ENCODE data around the gene GGA2. TPM values are rescaled to one million over a fixed set of nuclear protein-coding genes. Genes with fewer than 3 reads are reported as not detected.
"Not testable (repeated sequence)": the region's sequence is repeated elsewhere in the genome, so short reads cannot be mapped to it uniquely, and the experiment has no call there.

The GGA2 gene, protein sequence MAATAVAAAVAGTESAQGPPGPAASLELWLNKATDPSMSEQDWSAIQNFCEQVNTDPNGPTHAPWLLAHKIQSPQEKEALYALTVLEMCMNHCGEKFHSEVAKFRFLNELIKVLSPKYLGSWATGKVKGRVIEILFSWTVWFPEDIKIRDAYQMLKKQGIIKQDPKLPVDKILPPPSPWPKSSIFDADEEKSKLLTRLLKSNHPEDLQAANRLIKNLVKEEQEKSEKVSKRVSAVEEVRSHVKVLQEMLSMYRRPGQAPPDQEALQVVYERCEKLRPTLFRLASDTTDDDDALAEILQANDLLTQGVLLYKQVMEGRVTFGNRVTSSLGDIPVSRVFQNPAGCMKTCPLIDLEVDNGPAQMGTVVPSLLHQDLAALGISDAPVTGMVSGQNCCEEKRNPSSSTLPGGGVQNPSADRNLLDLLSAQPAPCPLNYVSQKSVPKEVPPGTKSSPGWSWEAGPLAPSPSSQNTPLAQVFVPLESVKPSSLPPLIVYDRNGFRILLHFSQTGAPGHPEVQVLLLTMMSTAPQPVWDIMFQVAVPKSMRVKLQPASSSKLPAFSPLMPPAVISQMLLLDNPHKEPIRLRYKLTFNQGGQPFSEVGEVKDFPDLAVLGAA
- 100 to 1,000 TPM; 125 to 137 TPM for total RNA-seq

DNA sequence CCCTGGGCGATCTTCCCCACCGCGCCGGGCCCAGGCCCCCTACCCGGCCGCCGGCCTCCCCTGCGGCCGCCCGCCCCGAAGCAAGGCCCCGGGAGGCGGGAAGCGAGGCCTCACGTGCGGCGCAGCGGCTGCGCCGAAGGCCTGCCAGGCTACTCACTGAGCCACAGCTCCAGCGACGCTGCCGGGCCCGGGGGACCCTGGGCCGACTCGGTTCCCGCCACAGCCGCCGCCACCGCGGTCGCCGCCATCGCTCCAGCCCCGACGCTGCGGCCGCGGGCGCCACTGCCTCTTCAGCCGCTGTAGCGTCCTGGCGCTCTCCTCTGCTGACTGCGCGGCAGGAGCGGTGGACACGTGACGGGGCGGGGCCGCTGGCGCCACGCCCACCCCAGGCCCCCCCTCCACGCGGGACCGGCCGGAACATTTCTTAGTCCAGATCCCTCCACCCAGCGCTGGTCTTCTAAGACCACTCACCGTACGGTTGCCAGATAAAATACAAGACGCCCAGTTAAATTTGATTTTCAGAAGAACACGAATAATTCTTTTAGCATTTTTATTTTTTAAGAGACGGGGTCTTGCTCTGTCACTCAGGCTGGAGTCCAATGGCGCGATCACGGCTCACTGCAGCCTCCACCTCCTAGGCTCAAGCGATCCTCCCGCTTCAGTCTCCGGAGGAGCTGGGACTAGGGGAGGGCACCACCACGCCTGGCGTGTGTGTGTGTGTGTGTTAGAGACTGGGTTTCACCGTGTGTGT is at the start of gene GGA2:
Gene GGA2 (minus strand): TSS at position 331 of the 751 bp plus-strand sequence. CDS start 83 bp downstream, at position 248.
- Mint-ChIP-seq H3K36me3 (peaks cover 28% of the 10 kb centered on the region), H3K4me1 (peaks cover 50% of the 10 kb centered on the region), H3K27ac (peak within 1 kb of the TSS; percentile 94), H3K27me3 (no peaks in the 10 kb centered on the region), H3K9me3 (peaks cover 1% of the 10 kb centered on the region), H3K4me3 (peak within 1 kb of the TSS; percentile 94)
- POLR2A ChIA-PET, result interaction anchor here (0.6 to 1.7 kb wide), 4 partner anchors 20 to 80 kb away, joined by 3 to 8 read pairs (median 4); partner anchors contain the start of genes COG7, EARS2 and UBFD1
- DNase-seq (peak; percentile 87), ATAC-seq (ENCODE audit: low read depth) (peak; percentile 84)

DNA sequence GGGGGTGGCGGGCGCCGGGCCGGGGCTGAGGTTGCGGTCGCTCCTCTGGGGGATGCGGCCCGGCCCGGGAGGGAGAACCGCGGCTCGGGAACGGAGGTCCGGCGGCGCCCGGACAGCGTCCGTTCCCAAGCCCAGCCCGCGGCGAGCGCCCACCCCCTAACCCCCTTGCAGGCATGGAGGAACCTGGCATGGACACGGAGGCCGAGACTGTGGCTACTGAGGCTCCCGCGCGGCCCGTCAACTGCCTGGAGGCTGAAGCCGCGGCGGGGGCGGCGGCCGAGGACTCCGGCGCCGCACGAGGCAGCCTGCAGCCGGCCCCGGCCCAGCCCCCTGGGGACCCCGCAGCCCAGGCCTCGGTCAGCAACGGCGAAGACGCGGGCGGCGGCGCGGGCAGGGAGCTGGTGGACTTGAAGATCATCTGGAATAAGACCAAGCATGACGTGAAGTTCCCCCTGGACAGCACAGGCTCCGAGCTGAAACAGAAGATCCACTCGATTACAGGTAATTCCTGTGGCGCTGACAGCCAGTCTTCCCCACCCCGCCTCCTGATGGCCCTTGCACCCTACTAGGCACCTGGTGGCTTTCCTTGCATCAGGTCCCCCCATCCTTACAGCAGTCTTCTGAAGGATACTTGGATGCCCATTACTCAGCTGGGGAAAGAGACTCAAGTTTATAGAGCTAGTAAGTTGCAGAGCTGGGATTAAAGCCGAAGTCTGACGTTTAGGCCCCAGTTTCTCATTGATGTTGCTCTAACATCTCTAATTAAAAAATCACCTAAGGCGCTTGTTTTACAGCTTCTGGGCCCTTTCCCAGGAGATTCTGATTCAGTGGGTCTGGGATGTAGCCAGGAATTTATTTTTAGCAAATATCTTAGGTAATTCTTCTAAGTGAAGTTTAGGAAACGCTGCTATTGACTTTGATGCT is 47.7 kb upstream of the GGA2 start:
- Mint-ChIP-seq H3K4me1 (peaks cover 24% of the 10 kb centered on the region), H3K9me3 (no peaks in the 10 kb centered on the region), H3K27ac (peak overlapping the region; percentile 87), H3K36me3 (peaks cover 2% of the 10 kb centered on the region), H3K27me3 (no peaks in the 10 kb centered on the region), H3K4me3 (peak overlapping the region; percentile 93)
- POLR2A ChIA-PET, result interaction anchor here (0.7 to 2.3 kb wide), 9 partner anchors 11 to 126 kb away, joined by 3 to 30 read pairs (median 4); partner anchors contain the start of genes COG7, GGA2 and NDUFAB1
- ATAC-seq (ENCODE audit: low read depth) (peak; percentile 6), DNase-seq (no peak)

DNA sequence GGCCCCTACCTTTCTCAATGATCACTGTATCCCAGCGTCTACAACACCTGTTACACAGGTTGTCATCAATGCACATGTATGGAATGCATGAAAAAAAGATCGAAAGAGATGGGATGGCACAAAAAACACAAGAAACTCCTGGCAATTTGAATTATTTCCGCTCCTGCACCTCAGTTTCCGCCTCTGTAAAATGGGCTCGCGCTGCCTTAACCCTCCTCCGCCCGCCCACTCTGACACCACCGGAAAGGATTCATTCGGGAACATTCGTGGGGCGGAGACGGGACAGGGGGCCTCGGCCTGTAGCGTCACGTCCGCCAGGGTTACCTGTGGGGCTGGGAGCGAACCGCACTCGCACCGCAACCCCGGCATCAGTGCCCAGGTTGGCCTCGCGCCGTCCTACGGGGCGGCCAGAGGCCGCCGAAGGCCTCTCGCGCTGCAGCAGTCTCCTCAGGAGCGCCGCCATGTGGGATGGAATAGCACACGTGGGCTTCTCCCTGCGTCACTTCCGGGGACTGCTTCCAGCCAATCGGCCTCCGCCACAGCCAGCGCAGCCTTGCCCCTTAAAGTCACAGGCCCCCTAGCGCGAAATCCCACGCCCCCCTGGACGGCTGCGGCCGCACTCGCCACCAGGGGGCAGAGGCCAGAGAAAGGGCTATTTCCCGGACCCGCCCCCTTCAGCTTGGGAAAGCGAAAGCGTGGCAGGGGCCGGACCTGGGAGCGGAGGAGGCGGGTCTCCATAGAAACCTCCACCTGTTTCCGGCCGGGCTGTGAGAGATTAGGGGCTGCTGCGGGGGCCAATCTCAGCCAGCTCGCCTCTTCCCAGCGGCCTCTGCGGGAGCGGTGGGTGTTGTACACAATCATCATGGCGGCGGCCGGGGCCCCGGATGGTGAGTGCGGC is 46.8 kb upstream of the GGA2 start, which contains the start of the genes EARS2 and UBFD1:
Gene EARS2 (minus strand): TSS at position 470 of the 898 bp plus-strand sequence. CDS start 7 bp downstream, at position 463.
Gene UBFD1 (plus strand): TSS at position 847 of the 898 bp plus-strand sequence. CDS start 16 bp downstream, at position 863.
- Mint-ChIP-seq H3K4me1 (peaks cover 24% of the 10 kb centered on the region), H3K27me3 (no peaks in the 10 kb centered on the region), H3K9me3 (no peaks in the 10 kb centered on the region), H3K4me3 (peak within 1 kb of the TSS; percentile 93), H3K27ac (peak within 1 kb of the TSS; percentile 87), H3K36me3 (peaks cover 2% of the 10 kb centered on the region)
- POLR2A ChIA-PET, result interaction anchor here (0.6 to 2.3 kb wide), 10 partner anchors 12 to 1359 kb away, joined by 3 to 30 read pairs (median 4); partner anchors contain the start of genes COG7, GGA2 and NDUFAB1
- DNase-seq (peak; percentile 99), ATAC-seq (ENCODE audit: low read depth) (peak; percentile 92)

DNA sequence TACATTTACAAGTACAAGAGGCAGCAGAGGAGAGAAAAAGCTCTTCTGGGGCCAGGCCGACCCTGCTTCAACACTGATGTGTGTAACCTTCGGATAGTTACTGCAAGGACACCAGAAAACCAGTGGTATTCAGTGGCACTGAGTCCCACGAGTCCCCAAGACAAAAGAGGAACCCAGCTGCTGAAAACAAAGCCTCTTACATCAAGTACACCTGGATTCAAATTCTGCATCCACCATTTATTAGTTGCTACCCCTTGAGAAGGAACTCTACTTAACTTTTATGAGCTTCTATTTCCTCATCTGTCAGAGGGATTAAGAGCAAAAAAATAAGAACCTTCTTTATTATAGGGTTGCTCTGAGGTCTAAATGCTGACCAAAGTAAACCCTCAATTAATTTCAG is 44.2 kb upstream of the GGA2 start:
- H3K27me3 Mint-ChIP-seq, result no peaks in the 10 kb centered on the region
- no peak overlapping the region for H3K4me3 Mint-ChIP-seq
- no peak overlapping the region for H3K27ac Mint-ChIP-seq
- no peak for ATAC-seq (ENCODE audit: low read depth)
- peaks cover 16% of the 10 kb centered on the region for H3K4me1 Mint-ChIP-seq
- peaks cover 11% of the 10 kb centered on the region for H3K36me3 Mint-ChIP-seq
- no peaks in the 10 kb centered on the region for H3K9me3 Mint-ChIP-seq
- POLR2A ChIA-PET, result no interaction called here
- DNase-seq, result no peak

DNA sequence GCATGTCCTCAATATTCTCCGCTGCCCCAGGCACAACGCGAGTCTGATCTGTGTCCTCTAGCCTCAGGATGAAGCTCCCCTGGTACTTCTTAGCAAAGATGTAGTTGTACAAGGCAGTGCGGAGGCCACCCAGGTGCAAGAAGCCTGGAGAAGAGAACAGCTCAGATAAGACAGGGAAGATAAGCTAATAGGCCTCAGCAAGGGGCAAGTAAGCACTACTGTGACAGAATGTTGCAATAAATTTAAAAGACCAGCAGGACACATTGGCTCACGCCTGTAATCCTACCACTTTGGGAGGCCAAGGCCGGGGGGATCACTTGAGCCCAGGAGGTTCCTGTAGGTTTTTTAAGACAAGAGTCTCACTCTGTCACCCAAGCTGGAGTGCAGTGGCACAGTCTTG is 41.9 kb upstream of the GGA2 start:
- peaks cover 11% of the 10 kb centered on the region for H3K4me1 Mint-ChIP-seq
- DNase-seq (no peak), ATAC-seq (ENCODE audit: low read depth) (no peak)
- no peak overlapping the region for H3K4me3 Mint-ChIP-seq
- POLR2A ChIA-PET, result interaction anchor here (0.8 kb wide), 1 partner anchor 47 kb away, joined by 4 read pairs; no protein-coding TSS in a partner anchor
- peak overlapping the region; percentile 2 for H3K27ac Mint-ChIP-seq
- peaks cover 16% of the 10 kb centered on the region for H3K36me3 Mint-ChIP-seq
- no peaks in the 10 kb centered on the region for H3K9me3 Mint-ChIP-seq
- H3K27me3 Mint-ChIP-seq, result no peaks in the 10 kb centered on the region

DNA sequence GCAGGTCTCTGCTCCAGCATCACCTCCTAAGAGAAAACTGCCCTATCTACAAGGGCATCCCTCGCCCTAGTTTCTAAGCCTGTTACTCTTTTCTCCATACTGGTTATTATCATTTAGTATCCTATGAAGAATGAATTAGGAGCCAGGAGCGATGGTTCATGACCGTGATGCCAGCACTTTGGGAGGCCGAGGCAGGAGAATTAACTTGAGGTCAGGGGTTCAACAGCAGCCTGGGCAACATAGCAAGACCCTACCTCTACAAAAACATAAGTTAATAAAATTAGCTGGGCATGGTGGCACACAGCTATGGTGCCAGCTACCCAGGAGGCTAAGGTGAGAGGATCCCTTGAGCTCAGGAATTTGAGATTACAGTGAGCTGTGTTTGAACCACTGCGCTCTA is 39.6 kb upstream of the GGA2 start:
- Mint-ChIP-seq H3K4me1 (peaks cover 3% of the 10 kb centered on the region), H3K4me3 (no peak overlapping the region), H3K27me3 (no peaks in the 10 kb centered on the region), H3K36me3 (peaks cover 16% of the 10 kb centered on the region), H3K9me3 (no peaks in the 10 kb centered on the region), H3K27ac (no peak overlapping the region)
- DNase-seq (no peak), ATAC-seq (ENCODE audit: low read depth) (no peak)
- POLR2A ChIA-PET, result no interaction called here

DNA sequence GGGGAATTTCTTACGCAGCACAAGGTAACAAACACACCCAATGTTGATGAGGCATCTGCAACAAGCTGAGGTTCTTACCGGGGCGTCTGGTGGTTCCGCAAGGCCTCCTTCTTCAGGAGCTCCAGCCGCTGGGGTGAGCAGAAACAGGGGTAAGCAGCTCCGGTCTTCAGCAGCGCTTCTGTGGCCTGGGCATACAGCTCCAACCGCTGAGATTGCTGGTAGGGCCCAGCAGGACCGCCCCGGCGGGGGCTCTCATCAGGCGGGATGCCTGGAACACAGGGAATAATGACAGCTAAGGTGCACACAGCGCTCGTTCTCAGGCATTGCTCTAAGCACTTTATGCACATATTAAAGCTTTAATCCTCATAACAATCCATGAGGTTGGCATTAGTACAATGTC is 34.1 kb upstream of the GGA2 start:
- DNase-seq, result no peak
- Mint-ChIP-seq H3K27me3 (no peaks in the 10 kb centered on the region), H3K4me3 (no peak overlapping the region), H3K36me3 (peaks cover 12% of the 10 kb centered on the region), H3K9me3 (no peaks in the 10 kb centered on the region), H3K4me1 (peaks cover 3% of the 10 kb centered on the region), H3K27ac (no peak overlapping the region)
- no peak for ATAC-seq (ENCODE audit: low read depth)
- POLR2A ChIA-PET, result interaction anchor here (0.9 kb wide), 1 partner anchor 134 kb away, joined by 3 read pairs; the partner anchor contains the start of gene PLK1

DNA sequence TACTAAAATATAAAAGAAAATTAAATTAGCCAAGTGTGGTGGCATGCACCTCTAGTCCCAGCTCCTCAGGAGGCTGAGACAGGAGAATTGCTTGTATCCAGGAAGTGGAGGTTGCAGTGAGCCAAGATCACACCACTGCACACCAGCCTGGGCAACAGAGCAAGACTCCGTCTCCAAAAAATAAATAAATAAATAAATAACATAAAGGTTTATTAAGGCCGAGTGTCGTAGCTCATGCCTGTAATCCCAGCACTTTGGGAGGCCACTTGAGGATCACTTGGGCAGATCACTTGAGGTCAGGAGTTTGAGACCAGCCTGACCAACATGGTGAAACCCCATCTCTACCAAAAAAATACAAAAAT is 30.5 kb upstream of the GGA2 start:
- DNase-seq; H3K36me3 Mint-ChIP-seq; ATAC-seq (ENCODE audit: low read depth); H3K27me3 Mint-ChIP-seq; H3K9me3 Mint-ChIP-seq; H3K4me3 Mint-ChIP-seq; H3K27ac Mint-ChIP-seq; POLR2A ChIA-PET; H3K4me1 Mint-ChIP-seq: not testable (repeated sequence)

DNA sequence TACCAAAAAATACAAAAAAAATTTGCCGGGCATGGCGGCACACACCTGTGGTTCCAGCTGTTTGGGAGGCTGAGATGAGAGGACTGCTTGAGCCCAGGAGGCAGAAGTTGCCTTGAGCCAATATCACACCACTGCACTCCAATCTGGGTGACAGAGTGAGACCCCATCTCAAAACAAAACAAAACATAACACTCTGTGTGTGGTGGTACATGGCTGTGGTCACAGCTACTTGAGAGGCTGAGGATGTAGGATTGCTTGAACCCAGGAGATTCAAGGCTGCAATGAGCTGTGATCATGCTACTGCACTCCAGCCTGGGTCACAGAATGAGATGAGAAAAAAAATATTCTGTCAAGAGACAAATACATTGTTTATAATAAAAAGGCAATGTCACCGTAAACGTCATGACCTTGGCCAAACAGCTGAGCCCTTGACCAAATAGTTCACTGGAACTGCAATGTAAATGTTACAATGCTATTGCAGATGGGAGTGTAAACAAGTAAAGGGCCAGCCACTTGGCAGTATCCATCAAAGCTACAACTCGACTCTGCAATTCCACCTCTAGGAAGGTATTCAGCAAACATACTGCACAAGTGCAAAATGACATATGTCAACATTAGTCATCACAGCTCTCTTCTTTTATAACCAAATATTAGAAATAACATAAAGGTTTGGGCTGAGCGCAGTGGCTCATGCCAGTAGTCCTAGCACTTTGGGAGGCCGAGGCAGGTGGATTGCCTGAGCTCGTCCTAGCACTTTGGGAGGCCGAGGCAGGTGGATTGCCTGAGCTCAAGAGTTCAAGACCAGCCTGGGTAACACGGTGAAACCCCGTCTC is 29.9 kb upstream of the GGA2 start:
- H3K4me1 Mint-ChIP-seq, result peaks cover 3% of the 10 kb centered on the region
- no peak for DNase-seq
- ATAC-seq (ENCODE audit: low read depth), result no peak
- H3K27ac Mint-ChIP-seq, result no peak overlapping the region
- no peaks in the 10 kb centered on the region for H3K27me3 Mint-ChIP-seq
- POLR2A ChIA-PET, result interaction anchor here (1.5 kb wide), 1 partner anchor 18 kb away, joined by 4 read pairs; the partner anchor contains the start of genes EARS2 and UBFD1
- peaks cover 8% of the 10 kb centered on the region for H3K36me3 Mint-ChIP-seq
- H3K9me3 Mint-ChIP-seq, result no peaks in the 10 kb centered on the region
- H3K4me3 Mint-ChIP-seq, result no peak overlapping the region

DNA sequence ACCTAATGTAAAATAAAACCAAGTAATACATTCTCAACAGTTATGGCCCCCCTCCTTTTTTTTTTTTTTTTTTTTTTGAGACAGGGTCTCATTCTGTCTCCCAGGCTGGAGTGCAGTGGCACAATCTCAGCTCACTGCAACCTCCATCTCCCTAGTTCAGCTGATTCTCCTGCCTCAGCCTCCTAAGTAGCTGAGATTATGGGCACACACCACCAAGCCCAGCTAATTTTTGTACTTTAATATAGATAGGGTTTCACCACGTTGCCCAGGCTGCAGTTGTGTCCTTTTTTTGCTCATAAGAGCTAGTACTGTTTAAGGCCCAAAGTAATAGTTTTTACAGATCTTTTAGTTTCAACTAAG is 28.6 kb upstream of the GGA2 start:
- no peak overlapping the region for H3K4me3 Mint-ChIP-seq
- ATAC-seq (ENCODE audit: low read depth) (no peak), DNase-seq (no peak)
- H3K9me3 Mint-ChIP-seq, result no peaks in the 10 kb centered on the region
- H3K4me1 Mint-ChIP-seq, result peaks cover 3% of the 10 kb centered on the region
- no peaks in the 10 kb centered on the region for H3K27me3 Mint-ChIP-seq
- peaks cover 8% of the 10 kb centered on the region for H3K36me3 Mint-ChIP-seq
- POLR2A ChIA-PET, result interaction anchor here (1.5 kb wide), 1 partner anchor 19 kb away, joined by 4 read pairs; the partner anchor contains the start of genes EARS2 and UBFD1
- no peak overlapping the region for H3K27ac Mint-ChIP-seq

DNA sequence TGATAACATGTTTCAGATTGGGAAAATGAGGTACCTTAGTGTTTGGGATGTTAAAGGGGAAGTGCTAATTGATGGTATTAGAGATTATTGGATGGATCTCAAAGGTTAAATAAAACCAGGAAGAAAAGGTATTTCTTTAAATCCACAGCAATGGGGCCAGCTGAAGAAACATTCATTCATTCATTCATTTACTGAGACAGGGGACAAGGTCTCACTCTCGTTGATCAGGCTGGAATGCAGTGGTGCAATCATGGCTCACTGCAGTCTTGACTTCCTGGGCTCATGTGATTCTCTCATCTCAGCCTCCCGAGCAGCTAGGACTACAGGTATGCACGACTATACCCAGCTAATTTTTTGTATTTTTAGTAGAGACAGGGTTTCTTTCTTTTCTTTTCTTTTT is 27.1 kb upstream of the GGA2 start:
- H3K27me3 Mint-ChIP-seq, result no peaks in the 10 kb centered on the region
- POLR2A ChIA-PET, result interaction anchor here (1.2 kb wide), 1 partner anchor 8 kb away, joined by 3 read pairs; no protein-coding TSS in a partner anchor
- DNase-seq (no peak), ATAC-seq (ENCODE audit: low read depth) (no peak)
- H3K4me3 Mint-ChIP-seq, result no peak overlapping the region
- peaks cover 3% of the 10 kb centered on the region for H3K4me1 Mint-ChIP-seq
- no peaks in the 10 kb centered on the region for H3K9me3 Mint-ChIP-seq
- no peak overlapping the region for H3K27ac Mint-ChIP-seq
- H3K36me3 Mint-ChIP-seq, result peaks cover 15% of the 10 kb centered on the region

Data from activated naive CD8-positive, alpha-beta T cell treated with anti-CD3 and anti-CD28 coated beads, Interleukin-2, amount 10 ng/mL, durations not matched to agents 7 days and 5 days (primary cell).